H54 (cell line): ENCODE results near the gene FAM241A.
A peak's percentile ranks its signal among the peaks of the same experiment; 100 is the strongest.
"Not testable (repeated sequence)": the region's sequence is repeated elsewhere in the genome, so short reads cannot be mapped to it uniquely, and the experiment has no call there.

Experiments
- DNase-seq: peaks from one replicate; pipeline ENCODE4 v3.0.0; 2011; ENCODE audit warnings: low spot score, mixed read lengths; ENCODE audit not compliant: insufficient read length
- FAIRE-seq: peaks from 3 replicates; lab custom pipeline; 2011; peaks lifted over from hg19 to GRCh38; lab: Jason Lieb, UNC
- POLR2A ChIP-seq: IDR thresholded peaks from 2 replicates; pipeline ENCODE4 v1.6.1; 2011; ENCODE audit warnings: low read depth, mild to moderate bottlenecking, low read length

FAM241A gene

DNA sequence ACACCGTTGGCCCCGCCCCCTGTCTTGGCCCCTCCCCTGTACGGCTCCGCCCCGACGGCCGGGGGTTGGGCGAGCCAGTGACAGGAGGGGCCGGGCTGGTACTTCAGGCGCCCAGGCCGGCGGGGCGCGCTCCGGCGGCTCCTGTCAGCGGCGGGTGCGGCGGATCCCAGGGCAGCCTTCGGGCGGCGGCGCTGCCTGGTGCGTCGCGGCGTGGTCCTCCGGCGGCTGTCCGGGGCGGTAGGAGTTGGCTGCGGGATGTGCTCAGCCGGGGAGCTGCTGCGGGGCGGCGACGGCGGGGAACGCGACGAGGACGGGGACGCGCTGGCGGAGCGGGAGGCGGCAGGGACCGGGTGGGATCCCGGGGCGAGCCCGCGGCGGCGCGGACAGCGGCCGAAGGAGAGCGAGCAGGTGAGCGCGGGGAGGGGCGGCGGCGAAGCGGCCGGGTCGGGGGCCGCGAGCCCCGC is at the start of gene FAM241A:
FAM241A (plus strand) TSS at position 129 of the 464 bp plus-strand sequence; CDS start at position 256, 127 bp downstream.
- FAIRE-seq (no peak), DNase-seq (peak; percentile 60)
- TF ChIP-seq POLR2A: peak; percentile 71

DNA sequence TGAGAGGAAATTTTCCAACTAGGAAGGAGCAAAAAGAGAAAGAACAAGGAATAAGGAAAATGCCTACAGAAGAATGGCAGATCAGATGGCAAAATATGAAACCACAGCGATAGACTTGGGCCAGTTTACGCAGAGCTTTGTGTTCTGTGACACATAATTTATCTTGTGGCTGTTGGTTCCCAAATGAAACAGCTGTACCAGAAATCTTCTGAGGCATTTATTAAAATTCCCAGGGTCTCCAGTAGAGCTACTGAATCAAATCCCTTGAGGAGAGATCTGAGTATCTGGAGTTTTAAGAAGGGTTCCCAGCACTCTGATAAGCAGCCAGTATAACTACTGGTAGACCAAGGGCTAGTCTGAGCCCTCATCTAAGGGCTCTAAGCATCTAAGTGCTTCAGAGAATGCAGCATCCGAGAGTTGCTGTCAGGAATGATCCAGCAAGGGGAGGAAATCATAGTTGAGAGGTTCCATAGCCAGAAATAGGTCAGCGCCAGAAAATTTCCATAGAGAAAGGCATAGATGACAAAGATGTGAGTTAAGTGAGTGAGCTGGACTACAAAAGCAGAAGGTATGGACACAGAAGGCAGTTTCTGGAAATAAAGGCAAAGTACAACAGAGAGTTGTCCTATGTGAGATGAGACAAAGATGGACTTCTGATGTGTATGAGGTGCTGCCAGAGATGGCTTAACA is 46.3 kb upstream of the FAM241A start:
- no peak for TF ChIP-seq POLR2A
- no peak for DNase-seq
- no peak for FAIRE-seq

DNA sequence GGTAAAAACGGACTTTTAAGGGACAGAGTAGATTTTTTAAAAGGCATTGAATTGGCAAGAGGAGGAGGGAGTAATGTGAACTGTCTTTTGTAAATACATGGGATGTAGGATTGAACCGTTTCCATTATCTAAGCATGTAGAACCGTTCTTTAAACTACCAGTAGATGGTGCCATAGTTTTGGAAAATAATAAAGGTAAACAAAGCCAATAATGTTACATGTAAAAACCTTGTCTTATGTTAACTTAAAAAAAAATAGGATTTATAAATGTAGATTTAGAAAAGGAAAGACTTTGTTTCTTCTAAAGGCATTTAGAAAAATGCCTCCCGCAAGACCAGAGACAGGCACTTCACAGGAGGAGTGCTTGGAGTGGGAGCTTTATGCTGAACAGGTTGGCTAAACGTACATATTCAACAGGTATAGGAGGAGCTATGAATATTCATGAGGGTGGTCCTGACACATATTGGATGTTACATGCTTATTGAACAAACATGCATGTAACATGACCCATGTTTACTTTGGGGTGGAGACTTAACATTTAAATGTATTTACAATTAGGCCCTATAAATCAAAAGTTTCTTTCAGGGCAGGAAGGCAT is 45.5 kb upstream of the FAM241A start:
- TF ChIP-seq POLR2A: no peak
- DNase-seq (peak; percentile 5), FAIRE-seq (peak; percentile 78)

DNA sequence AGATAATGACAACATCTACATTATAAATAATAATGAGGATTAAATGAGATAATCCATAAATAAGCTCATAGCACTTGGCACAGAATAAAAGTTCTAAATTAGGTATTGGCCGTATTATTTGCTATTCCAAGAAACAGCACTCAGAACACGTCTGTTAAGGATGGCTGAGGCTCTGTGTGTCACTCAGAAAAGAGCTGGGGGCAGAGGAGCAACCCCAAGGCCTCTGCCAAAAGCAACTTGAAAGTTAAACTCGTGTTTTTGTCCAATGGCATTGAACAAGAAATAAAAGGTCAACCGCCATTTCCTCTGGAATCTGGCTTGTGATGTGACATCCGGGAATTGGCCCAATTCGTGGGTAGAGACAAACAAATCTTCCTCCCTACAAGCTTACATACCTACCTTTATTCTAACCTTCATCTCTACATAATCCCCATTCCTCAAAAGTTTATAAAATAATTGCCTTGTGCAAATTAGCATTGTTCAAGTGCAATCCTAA is 42.3 kb upstream of the FAM241A start:
- DNase-seq: no peak
- FAIRE-seq: no peak
- no peak for TF ChIP-seq POLR2A

DNA sequence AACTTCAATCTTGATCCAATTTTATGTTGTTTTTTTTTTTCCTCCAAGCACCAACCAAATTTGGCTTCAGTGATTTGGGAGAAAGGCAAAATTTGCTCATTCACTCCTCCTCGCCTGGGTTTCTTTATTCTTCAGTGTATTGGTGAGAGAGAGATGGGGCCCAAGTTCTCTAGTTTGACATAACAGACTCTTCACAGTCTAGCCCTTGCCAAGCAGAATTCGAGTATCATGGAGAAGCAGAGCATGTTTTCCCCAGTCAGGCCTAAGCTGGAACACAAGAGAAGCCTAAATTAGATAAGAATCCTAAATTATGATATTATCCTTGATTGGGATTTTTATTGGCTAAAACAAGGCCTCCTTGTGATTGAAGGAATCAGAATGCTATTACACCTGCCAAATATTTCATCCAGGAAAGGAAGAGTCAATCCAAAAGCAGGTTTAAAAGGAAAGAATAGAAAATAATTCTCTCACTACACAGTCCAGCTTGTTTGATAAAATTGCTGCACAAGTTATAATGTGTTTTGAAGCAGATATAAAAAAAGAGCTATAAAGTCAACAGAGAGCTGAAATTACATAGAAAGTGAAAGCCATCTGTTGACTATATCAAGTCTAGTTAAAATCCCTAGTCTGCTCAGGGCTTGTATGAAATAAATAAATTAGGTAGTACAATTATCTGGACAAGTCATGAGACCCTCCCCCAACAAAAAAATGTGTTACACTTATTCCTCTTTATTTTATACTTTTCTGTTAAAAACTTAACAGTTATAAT is 39.9 kb upstream of the FAM241A start:
- no peak for TF ChIP-seq POLR2A
- no peak for DNase-seq
- no peak for FAIRE-seq

DNA sequence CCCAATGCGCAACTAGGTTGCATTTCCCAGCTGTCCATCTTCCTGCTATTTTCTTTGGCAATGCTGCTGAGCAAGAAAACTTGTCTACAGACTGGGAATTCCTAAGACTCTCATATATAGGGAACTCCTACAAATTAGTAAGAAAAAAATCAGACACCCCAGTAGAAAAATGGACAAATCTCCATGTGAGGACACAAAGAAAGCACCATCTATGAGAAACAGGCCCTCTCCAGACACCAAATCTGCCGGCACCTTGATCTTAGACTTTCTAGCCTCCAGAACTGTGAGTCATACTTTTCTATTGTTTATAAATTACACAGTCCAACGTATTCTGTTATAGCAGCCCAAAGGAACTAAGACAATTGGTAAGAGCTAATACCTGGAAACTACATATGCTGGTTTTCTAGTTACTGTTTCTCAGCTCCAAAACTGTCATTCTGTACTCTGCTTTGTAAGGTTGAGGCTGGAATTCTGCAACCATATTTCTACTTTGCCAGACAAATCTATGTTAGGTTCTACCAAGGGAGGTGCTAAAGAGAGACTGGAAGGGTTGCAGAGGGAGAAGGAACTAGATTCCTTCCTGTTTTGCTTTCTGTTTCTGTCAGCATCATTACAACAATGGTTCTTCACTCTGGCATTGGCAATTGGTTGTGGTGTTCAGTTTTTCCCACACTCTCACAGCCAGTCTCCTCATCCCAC is 35.7 kb upstream of the FAM241A start:
- FAIRE-seq (no peak), DNase-seq (no peak)
- TF ChIP-seq POLR2A: no peak

DNA sequence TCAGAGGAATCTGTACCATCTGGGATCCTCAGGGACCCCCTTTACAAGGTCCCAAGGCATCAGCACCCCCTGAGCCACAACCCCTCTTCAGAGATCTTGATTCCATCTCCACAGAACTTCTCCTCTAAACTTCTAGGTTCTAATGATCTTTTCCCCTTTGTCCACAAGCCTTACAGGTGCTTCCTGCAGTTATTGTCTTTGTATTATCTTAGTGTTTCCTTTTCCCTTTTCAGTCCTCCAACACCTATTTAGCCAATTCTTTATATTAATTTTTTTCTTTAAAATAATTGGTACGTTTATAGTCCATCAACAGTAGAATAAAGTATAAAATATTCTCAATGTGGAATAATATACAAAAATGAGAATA is 35.2 kb upstream of the FAM241A start:
- no peak for FAIRE-seq
- TF ChIP-seq POLR2A: no peak
- no peak for DNase-seq

DNA sequence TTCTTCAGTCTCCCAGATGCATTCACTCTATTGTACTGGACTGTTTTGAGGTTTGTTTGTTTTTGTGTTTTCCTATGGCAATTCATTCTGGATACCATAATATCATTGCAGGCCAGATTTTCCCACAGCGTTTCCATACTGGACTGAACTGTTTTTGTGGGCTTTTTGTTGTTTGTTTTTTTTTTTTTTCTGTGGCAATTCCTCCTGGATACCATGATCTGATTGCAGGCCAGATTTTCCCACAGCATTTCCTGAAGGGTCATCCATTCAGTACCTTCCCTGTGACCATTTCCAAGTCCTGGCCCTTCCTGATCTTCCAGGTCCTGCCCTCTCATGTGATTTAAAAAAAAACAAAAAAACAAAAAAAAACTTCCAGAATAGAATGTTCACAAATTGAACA is 33.9 kb upstream of the FAM241A start:
- DNase-seq (no peak), FAIRE-seq (no peak)
- TF ChIP-seq POLR2A: no peak

DNA sequence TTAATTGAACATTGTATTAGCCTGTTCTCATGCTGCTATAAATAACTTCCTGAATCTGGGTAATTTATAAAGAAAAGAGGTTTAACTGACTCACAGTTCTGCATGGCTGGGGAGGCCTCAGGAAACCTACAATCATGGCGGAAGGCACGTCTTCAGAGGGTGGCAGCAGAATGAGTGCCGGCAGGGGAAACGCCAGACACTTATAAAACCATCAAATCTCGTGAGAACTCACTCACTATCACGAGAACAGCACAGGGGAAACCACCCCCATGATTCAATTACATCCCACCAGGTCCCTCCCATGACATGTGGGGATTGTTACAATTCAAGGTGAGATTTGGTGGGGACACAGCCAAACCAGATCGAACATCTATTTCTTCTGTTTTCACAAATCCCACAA is 33.2 kb upstream of the FAM241A start:
- DNase-seq, FAIRE-seq: not testable (repeated sequence)

DNA sequence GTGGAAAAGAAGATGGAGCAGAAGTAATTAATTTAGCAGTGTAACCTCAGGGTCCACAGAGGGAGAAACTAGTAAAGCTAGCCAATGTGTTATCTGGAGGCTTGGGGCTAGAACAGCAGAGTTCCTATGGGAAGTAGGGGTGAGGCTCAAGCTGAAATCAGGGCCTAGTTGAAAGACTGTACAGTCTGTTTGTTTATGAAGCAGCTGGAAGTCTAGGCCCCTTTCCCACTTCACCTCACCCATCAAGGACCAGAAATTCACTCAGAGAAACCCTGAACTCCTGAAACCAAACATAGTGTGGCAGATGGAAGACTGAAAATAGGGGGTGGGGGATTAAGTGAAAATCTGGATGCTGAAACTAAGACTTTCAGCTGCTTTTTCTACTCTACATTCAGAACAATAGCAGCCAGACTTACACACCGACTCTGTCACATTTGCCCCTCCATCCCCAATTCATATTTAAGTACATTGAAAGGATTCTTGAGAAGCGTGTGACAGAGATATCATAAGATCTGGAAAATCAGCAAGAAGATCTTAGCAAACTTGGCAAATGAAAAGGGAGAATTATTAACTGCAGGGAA is 32.6 kb upstream of the FAM241A start:
- no peak for DNase-seq
- FAIRE-seq: no peak
- TF ChIP-seq POLR2A: no peak

DNA sequence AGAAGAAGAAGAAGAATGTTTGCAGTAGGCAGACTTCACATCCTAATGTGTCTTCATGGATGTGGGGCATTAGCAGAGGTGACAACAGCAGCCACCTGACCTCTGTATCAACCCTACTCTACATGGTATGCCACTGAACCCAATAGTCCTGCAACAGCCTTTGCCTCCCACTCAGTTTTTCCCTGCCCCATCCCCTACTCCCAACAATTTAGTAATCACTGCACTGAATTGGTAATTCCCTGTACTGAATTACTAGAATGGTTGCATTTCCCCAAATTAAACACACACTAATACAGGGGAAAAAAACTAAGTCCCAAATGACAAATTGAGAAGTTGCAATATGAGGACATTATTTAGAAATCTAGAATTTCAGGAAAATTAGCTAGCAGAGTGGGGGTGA is 31.4 kb upstream of the FAM241A start:
- DNase-seq (no peak), FAIRE-seq (no peak)
- no peak for TF ChIP-seq POLR2A

DNA sequence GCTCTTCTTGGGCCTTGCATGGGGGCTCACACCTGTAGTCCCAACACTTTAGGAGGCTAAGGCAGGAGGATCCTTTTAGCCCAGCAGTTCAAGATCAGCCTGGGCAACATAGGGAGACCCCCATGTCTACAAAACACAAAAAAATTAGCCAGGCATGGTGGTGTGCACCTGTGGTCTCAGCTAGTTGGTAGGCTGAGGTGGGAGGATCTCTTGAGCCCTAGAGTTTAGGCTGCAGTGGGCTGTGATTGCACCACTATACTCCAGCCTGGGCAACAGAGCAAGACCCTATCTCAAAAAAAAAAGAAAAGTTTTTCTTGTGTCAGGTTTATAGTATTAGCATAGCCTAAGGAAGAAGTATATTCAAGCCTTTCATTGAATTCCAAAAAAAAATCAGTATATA is 30.8 kb upstream of the FAM241A start:
- no peak for FAIRE-seq
- no peak for DNase-seq
- TF ChIP-seq POLR2A: no peak

DNA sequence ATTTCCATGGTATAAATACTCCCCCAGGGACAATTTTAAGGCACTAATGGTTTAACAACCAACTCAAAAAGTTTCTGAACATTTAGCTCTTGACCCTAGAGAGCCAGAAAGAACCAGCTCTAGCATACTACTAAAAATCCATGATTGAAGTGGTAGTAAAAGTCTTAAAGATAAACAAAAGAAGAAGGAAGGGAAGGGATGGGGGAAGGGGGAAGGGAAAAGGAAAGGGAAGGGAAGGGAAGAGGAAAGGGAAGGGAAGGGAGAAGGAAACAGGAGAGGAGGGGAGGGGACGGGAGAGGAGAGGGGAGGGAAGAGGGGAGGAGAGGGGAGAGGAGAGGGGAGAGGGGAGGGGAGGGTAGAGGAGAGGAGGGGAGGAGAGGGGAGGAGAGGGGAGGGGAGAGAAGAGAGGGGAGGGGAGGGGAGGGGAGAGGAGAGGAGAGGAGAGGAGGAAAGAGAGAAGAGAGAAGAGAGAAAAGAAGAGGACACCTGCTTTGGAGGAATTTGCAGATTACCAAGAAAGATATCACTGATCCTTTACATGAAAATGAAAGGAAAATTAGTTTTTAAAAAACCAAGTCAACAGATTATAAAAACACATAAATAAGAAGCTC is 26.4 kb upstream of the FAM241A start:
- FAIRE-seq: no peak

DNA sequence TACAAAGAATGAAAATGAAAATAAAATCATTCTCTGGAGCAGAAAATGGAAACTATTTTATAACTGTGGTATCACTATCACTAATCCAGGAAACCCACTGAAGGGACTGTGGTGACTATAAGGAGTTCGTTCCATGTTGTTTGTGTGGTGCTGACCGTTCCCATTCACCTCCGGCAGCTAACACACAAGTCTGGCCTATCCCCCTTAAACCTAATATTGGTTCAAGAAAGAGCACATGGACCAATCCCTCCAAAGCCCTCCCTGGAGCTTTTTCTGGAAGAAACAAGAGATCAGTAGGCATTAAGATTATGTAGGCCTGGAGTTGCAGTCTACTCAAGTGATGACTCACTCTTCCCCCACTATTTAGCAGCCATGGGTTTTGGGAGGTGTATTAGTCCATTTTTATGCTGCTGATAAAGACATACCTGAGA is 25.9 kb upstream of the FAM241A start:
- TF ChIP-seq POLR2A: no peak
- FAIRE-seq (no peak), DNase-seq (no peak)

More for the DNA sequence above, 26.4 kb upstream of the FAM241A start:
- DNase-seq: no peak
- TF ChIP-seq POLR2A: no peak
